NCI-H2227 (cell line): ENCODE measurements around the gene GRIK3.
"Not testable (repeated sequence)": the region's sequence is repeated elsewhere in the genome, so short reads cannot be mapped to it uniquely, and the experiment has no call there.

Experiments
- DNase-seq: peaks from one replicate; lab custom pipeline; 2025; ENCODE audit not compliant: unreplicated experiment; lab: John Stamatoyannopoulos, UW

Gene GRIK3

GRCh38 chr1:36771240-36771639 lies 263.1 kb downstream of the GRIK3 start:
- DNase-seq, result no peak

- no peak for DNase-seq
Observed at GRCh38 chr1:36769886-36770830, 264.2 kb downstream of the GRIK3 start.

GRCh38 chr1:36768486-36769178 lies 265.7 kb downstream of the GRIK3 start:
- peak; percentile 32 for DNase-seq

GRCh38 chr1:36767429-36767828 lies 266.9 kb downstream of the GRIK3 start:
- DNase-seq, result not testable (repeated sequence)

- DNase-seq, result no peak
Observed at GRCh38 chr1:36766481-36766880, 267.8 kb downstream of the GRIK3 start.

GRCh38 chr1:36765785-36766300 lies 268.5 kb downstream of the GRIK3 start:
- no peak for DNase-seq

GRCh38 chr1:36764798-36765197 lies 269.5 kb downstream of the GRIK3 start:
- no peak for DNase-seq

- no peak for DNase-seq
Observed at GRCh38 chr1:36763771-36764170, 270.5 kb downstream of the GRIK3 start.

- DNase-seq, result no peak
Observed at GRCh38 chr1:36762174-36762573, 272.1 kb downstream of the GRIK3 start.

- DNase-seq, result no peak
Observed at GRCh38 chr1:36761113-36761512, 273.2 kb downstream of the GRIK3 start.

GRCh38 chr1:36760081-36760480 lies 274.2 kb downstream of the GRIK3 start:
- DNase-seq, result no peak

- no peak for DNase-seq
Observed at GRCh38 chr1:36759355-36759754, 275.0 kb downstream of the GRIK3 start.

- DNase-seq, result no peak
Observed at GRCh38 chr1:36755303-36756230, 278.7 kb downstream of the GRIK3 start.

GRCh38 chr1:36754366-36754765 lies 279.9 kb downstream of the GRIK3 start:
- DNase-seq, result no peak

- DNase-seq, result no peak
Observed at GRCh38 chr1:36753451-36753850, 280.9 kb downstream of the GRIK3 start.

- no peak for DNase-seq
Observed at GRCh38 chr1:36752891-36753361, 281.4 kb downstream of the GRIK3 start.

GRCh38 chr1:36752431-36752830 lies 281.9 kb downstream of the GRIK3 start:
- no peak for DNase-seq

GRCh38 chr1:36751525-36751924 lies 282.8 kb downstream of the GRIK3 start:
- DNase-seq, result no peak

- no peak for DNase-seq
Observed at GRCh38 chr1:36748466-36748865, 285.8 kb downstream of the GRIK3 start.
